ENCODE results near the gene AATK.

Gene AATK, protein sequence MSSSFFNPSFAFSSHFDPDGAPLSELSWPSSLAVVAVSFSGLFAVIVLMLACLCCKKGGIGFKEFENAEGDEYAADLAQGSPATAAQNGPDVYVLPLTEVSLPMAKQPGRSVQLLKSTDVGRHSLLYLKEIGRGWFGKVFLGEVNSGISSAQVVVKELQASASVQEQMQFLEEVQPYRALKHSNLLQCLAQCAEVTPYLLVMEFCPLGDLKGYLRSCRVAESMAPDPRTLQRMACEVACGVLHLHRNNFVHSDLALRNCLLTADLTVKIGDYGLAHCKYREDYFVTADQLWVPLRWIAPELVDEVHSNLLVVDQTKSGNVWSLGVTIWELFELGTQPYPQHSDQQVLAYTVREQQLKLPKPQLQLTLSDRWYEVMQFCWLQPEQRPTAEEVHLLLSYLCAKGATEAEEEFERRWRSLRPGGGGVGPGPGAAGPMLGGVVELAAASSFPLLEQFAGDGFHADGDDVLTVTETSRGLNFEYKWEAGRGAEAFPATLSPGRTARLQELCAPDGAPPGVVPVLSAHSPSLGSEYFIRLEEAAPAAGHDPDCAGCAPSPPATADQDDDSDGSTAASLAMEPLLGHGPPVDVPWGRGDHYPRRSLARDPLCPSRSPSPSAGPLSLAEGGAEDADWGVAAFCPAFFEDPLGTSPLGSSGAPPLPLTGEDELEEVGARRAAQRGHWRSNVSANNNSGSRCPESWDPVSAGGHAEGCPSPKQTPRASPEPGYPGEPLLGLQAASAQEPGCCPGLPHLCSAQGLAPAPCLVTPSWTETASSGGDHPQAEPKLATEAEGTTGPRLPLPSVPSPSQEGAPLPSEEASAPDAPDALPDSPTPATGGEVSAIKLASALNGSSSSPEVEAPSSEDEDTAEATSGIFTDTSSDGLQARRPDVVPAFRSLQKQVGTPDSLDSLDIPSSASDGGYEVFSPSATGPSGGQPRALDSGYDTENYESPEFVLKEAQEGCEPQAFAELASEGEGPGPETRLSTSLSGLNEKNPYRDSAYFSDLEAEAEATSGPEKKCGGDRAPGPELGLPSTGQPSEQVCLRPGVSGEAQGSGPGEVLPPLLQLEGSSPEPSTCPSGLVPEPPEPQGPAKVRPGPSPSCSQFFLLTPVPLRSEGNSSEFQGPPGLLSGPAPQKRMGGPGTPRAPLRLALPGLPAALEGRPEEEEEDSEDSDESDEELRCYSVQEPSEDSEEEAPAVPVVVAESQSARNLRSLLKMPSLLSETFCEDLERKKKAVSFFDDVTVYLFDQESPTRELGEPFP (N-terminal part only)

GRCh38 chr17:81166033-81166492 is at the start of gene AATK:
Gene AATK (minus strand): TSS chr17:81166221. CDS start chr17:81165992, 229 bp downstream.
- DNase-seq: no peak

GRCh38 chr17:81213978-81214377 is 48.0 kb upstream of the AATK start:
- no peak for DNase-seq

DNA sequence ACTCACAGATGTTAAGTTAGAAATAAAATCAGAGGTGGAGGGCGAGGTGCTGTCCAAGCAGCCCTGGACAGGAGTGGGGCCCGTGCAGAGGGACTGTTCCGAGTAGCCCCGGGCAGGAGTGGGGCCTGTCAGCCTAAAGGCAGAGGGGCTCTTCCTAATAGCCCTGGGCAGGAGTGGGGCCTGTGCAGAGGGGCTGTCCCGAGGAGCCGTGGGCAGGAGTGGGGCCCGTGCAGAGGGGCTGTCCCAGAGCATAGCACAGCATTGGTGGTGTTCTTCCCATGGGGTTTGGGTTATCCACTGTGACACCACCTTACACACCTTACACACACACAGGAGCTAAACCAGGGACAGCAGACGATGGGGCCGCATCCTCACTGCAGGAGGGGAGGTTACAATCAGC is 46.3 kb upstream of the AATK start:
- DNase-seq: no peak

DNA sequence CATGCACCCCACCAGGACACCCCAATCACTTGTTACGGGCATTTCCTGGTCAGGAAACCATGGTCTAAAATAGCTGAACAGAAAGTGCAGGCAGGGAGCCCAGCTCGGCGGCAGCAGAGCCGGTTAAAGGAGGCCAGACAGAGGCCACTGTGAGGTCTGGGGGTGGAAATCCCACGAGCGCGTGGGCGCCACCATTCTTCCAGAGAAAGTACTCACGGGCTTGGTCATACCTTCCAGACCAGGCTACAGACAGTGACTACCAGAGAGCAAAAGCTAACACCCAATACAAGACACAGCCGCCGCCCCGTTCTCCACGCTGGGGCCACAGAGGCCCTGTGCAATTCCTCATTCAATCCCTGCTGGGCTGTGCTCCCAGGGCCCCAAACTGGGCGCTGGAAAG is 44.8 kb upstream of the AATK start:
- no peak for DNase-seq

DNA sequence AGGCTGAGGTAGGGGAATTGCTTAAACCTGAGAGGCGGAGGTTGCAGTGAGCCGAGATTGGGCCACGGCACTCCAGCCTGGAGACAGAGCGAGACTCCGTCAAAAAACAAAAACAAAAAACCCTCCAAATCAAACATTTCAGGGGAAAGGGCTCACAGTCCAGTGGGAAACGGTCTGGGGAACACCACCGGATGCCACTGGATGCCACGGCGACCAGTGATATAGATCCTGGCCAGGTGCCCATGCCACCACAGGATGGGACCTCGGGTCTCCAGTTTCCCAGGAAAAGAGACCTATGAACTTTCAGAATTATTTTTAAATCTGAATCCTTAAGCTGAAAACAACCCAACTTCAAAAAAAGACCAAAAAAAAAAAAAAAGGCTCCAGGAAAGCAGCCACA is 44.4 kb upstream of the AATK start:
- no peak for DNase-seq

DNA sequence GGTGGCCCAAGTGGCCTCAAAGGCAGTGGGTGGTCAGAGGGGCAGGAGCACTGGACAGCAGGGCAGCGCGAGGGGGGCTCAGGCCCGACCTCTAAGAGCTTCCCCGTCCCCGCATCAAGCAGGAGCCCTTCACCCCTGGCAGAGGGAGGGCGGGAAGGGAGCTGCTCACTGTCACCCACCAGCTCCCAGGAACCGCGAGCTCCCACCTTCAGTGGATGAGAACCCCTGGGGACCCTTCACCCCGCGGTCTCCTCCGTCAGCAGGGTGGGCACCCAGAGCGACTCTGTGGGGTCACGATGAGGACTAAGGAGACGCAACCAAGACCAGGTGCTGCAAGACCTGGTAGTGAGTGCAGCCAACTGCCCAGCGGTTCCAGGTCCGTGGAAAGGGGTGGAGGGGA is 43.1 kb upstream of the AATK start:
- no peak for DNase-seq

GRCh38 chr17:81208651-81209050 is 42.6 kb upstream of the AATK start:
- no peak for DNase-seq

DNA sequence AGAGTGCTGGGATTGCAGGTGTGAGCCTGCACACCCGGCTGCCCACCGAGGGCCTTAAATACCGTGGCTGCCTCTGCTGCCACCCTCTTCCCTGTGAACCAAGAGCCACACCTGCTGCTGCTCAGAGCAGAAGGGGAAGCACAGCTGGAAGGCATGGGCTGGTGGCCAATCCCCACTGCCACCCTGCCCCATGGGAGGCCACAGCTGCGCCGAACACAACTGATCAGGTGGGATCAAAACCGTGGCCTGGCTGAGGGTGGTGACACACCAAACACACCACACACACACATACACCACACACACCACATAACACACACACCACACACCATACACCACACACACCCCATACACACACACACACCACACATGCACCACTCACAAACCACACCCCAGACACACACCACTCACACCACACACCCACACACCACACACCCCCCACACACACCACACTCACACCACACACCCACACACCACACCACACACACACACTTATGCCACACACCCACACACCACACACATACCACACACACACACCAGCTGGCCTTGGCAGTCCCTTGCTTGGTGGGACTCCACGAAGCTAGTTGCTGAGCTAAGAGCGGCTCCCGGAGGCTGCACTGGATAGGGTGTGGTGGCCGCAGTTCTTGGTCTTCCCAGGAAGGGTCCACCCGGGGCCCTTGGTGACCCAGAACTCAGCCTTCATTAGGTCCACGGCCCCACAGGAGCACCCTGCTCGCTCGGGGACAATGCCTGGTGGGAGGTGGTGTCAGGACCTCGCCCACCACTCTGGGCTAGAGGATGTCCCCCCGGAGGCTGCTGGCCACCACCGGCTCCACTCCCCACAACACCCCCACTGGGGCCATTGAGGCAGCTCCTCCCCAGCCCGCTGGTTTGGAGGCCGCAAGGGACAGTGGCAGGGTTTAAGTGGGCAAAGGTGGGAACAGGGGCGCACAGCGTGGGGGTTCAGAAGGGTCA is 41.9 kb upstream of the AATK start:
- DNase-seq: peak in 1 of 2 donors; percentile 7

GRCh38 chr17:81206657-81207056 is 40.6 kb upstream of the AATK start:
- no peak for DNase-seq

GRCh38 chr17:81206166-81206565 is 40.1 kb upstream of the AATK start:
- DNase-seq: no peak

GRCh38 chr17:81204578-81204977 is 38.6 kb upstream of the AATK start:
- no peak for DNase-seq

GRCh38 chr17:81203136-81203535 is 37.1 kb upstream of the AATK start:
- DNase-seq: no peak

DNA sequence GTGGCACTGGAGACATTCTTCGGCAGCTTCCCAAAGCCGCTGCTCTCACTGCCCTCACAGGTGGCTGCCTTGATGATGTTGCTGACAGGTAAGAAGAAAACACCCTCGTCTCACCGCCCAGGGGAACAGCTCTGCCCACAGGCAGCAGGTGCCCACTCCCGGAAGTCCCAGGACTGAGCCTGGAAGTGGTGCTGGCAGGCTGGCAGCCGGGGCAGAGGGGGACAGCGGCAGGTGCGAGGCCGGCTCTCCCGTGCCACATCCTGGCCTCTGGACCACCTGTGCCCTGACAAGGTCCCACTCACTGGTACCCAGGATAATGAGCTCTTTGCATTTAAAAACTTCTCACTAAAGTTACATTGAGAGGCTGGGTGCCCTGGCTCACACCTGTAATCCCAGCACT is 36.3 kb upstream of the AATK start:
- no peak for DNase-seq

DNA sequence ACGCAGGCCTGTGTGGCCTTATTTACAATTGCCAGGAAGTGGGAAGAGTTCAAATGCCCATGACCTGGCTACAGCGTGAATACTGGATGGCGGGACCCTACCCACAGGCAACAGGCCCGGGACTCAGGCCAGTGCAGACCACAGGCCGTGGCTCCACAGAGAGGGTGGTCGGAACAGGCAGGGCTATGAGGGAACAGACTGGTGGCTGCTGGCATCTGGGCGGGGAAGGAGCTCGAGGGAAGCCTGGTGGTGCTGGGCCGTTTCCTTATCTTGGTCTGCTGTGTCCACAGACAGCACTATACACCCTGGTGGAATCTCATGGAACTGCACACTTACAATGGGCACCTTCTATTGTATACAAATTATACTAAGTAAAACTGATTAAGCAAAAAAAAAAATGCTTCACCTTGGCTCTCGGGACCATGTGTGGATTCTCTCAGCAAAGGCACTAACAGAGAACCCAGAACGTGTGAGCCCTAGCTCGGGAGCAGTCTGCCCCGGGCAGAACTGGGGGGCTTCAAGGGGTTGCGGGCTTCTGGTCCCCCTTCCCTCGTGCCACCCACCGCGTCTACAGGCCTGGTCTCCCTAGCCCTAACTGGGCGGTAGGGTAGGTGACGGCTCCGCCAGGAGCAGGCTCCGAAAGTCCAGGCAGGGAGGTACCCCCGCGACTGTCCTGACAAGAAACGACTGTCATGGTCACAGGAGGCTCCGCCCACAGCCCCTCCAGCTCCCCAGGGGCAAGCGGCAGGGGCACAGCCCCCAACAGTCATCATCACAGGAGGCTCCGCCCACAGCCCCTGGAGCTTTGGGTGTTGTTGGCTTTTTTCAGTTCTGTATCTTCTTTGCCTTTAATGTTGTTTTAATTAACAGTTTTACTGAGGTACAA is 34.9 kb upstream of the AATK start:
- peak; percentile 25 to 35 for DNase-seq

DNA sequence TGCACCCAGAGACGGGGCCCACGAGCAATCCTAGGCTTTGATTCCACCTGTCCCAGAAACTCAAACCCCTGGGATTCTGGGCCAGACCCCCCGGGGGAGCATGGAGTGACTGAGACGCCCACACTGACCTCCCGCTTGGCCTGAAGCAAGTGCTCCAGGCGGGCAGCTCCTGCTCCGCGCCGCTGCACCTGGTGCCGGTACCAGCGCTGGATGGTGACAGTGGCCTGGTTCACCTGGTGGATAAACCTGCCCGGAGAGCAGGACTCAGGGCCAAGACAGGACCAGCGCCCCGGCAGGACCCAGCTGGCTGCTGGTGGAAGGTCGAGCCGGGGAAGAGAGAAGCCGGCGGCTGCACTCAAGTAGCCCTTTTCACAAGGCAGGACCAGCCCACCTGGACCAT is 34.2 kb upstream of the AATK start:
- DNase-seq: no peak

GRCh38 chr17:81199482-81199830 is 33.4 kb upstream of the AATK start:
- DNase-seq: no peak

DNA sequence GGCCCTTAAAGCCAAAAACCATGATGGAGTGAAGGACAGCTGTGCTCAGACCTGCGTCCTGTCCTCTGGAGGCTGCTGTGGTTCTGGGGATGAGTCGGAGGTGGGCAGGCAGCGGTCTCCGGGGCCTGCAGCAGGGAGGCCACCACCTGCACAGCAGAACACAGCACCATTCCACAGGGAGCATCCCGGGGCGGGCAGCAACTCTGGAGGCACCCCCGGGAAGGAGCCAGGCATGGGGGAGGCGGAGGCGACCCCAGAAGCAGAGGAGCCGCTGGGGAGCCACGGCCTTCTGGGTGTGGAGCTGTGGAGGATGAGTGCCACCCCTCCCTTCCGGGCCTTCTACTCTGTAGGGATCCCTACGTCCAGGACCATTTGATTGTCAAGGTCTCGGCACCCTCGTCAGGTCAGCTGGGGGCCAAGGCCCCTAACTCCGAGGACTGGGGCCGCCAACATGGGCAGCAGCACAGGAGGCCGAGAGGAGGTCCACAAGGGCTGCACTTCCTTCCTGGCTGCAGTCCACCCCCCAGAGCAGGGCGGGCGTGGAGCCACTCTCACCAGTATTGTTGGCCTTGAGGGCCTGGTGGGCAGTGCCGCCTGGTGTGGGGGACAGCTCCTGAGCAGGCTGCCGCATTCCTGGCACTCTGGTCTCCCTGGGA is 32.9 kb upstream of the AATK start:
- no peak for DNase-seq

DNA sequence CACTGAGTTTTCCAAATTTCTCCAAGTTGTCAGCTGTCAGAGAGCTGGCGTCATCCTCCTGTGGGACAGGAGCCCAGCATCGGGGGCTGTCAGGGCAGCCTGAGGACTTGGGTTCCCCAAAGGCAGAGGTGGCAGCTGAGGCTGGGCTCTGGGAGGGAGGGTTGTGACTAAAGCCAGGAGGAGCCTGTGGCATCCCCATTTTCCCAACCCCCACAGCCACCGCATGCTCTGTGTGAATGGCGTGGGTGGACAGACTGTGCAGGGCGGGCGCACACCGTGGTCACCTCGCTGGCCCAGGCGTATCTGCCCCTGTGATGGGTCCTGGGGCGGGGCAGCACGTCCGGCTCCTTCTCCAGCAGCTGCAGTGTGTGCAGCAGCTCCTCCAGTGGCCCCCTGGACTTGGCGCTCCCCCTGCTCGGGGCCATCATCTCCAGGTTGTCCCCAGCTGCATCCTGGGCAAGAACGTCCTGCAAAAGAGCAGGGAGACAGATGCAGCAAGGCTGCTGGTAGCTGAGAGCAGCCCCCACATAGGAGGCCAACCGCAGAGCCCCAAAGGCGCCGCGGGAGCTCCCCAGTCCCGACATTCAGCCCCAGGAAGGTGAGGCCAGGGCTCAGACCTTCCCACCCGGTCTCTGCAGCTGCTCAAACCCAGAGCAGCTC is 31.9 kb upstream of the AATK start:
- no peak for DNase-seq

DNA sequence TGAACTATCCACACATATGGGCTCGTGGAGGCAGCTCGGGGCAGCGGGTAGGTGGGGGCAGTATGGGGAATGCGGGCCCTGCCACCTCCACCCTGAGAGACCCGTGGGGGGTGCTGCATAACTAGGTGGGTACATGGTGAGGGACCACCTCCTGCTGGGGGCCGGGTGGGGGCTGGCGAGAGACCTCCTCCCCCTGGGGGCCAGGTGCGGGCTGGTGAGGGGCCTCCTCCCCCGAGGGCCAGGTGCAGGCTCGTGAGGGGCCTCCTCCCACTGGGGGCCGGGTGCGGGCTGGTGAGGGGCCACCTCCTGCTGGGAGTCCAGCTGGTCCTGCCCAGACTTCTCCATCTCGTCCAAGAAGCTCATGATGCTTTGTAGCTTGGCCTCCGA is 31.4 kb upstream of the AATK start:
- no peak for DNase-seq
